Stimulated activated CD4-positive, alpha-beta T cell treated with anti-CD3 and anti-CD28 coated beads, Interleukin-1b, Interleukin-23, amount 100 ng/mL, for 24 hours (primary cell): ENCODE data around the gene DDI1.

Source experiments
- DNase-seq, 4 experiments: peaks; one replicate each; pipeline ENCODE4 v3.0.0-alpha.2; 2020; ENCODE audit warnings: low read depth in 4 of 4, low spot score in 1 of 4

The DDI1 gene

GRCh38 chr11:104036588-104036987 lies at the start of gene DDI1:
Gene DDI1, plus strand, starts transcription at chr11:104036640. Its CDS starts 183 bp downstream, at chr11:104036823.
- no peak for DNase-seq

- DNase-seq, result no peak
Observed at GRCh38 chr11:103987629-103988594, 48.5 kb upstream of the DDI1 start.

GRCh38 chr11:103988595-103988969 lies 47.9 kb upstream of the DDI1 start:
- DNase-seq, result no peak

GRCh38 chr11:103993507-103993906 lies 42.9 kb upstream of the DDI1 start:
- DNase-seq, result no peak

- DNase-seq, result no peak
Observed at GRCh38 chr11:103994094-103994493, 42.3 kb upstream of the DDI1 start.

DNA sequence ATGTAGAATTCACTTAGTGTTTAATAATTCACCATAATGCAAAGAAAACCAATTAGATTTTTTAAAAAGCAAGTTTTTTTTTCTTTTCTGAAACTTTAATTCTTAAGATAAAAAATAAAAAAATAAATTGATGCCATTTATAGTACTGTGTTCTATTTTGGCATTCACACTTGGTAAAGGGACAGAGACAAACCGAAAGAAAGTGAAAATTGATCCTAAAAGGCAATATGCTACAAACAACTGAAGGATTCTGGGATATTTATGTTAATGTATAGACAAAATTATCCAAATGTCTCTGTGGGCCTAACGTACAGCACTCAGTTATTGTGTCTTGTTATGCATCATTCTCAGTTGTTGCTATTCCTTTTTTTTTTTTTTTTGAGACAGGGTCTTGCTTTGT lies 41.9 kb upstream of the DDI1 start:
- DNase-seq, result no peak

- no peak for DNase-seq
Observed at GRCh38 chr11:103995896-103996295, 40.5 kb upstream of the DDI1 start.

DNA sequence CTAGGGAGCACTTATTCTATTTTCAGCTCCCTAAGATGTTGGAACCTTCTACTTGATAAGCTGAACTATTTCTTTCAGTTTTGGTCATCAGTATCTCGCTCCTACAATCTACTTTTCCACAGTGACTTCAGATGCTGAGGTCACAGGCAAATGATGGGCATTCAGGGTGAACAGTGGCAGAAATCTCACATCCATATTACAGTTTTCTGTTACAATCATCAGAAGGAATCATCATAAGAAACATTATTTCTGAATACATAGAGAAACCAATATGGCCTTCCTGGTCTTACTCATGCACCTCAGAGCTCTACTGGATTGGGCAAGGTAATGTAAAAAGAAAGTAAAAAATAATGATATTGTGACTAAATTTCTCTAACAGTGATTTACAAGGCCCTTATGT lies 39.4 kb upstream of the DDI1 start:
- no peak for DNase-seq

DNA sequence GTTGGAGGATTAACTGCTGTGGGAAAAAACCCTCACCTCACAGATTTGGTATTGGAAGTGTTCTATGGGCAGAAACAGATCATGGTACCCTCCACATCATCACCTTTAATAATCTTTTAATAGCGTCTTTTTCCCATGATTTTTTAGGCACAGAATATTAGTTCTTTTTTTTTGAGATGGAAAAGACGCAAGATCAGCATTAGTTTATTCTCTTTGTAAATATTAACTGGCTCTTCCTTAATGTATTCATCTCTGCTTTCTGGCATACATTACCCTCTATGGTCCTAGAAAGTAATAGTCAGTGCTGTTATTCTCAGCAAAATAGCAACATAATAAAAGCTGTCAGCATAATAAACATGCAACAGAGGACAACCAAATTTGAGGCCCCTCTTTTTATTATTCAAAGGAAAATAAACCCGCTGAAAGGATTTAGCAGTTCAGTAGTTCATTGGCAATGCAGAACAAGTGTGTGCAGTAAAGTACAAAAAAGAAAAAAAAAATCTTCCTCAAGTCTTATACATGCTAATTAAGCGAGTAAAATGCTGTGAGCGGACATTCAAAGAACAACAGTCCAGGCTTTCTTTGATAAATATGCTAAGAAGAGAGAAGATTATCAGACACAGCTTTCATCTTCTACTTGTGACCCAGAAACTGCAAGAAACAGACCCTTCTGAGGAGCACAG lies 37.5 kb upstream of the DDI1 start:
- DNase-seq, result no peak

DNA sequence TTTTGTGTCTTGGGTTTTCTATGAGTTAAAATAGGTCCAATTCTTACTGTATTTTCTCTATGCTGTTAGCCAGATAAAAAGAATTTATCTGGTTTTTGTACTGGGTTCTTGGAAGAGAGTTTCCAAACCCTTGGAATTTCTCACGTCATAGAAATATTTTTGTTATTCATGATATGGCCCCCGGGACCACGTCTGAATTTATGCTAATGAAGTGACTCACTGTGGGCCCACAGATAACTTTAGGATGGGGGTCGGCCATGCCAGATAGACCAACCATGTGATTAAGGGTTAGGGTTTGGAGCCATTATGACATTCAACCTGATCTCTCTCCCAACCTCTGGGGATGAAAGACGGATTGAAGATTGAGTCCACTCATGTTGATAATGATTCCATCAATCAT lies 35.6 kb upstream of the DDI1 start:
- no peak for DNase-seq

- no peak for DNase-seq
Observed at GRCh38 chr11:104001561-104002056, 34.8 kb upstream of the DDI1 start.

DNA sequence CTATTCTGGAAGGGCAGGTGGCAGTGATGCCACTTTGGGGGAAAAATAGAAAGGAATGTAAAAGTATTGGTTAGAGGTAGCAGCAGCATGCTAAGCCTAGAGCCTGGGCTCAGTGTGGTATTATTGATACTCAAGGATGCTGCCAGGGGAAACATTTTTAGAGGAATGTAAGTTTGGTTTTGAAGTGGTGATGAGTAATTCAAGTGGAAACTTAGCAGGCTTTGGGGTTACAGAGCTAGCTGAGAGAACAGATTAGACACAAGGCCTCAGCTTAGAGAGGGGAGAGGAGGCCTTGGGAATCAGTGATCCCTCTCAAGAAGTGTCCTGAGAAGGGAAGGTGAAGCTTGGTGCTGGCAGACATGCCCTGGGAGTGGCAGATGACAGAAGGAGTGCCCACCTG lies 32.9 kb upstream of the DDI1 start:
- no peak for DNase-seq

GRCh38 chr11:104005234-104005855 lies 31.1 kb upstream of the DDI1 start:
- no peak for DNase-seq

DNA sequence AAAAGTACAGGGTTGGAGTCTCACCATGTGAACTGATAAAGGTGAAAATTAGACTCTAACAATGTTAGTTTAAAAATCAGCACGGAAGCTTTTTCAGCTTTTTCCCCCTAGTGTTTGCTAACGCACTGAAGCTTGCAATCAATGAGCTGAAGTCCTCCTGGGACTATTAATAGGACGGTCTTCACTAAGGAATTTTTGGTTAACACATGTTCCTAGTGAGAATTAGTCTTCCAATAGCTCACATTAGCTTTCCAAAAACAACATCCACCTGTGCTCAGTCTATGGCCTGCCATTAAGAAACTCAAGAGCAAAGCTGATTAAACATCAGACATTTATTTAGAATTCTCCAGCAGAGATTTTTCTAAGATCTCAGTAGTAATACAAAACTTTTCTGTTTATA lies 26.7 kb upstream of the DDI1 start:
- DNase-seq, result no peak

DNA sequence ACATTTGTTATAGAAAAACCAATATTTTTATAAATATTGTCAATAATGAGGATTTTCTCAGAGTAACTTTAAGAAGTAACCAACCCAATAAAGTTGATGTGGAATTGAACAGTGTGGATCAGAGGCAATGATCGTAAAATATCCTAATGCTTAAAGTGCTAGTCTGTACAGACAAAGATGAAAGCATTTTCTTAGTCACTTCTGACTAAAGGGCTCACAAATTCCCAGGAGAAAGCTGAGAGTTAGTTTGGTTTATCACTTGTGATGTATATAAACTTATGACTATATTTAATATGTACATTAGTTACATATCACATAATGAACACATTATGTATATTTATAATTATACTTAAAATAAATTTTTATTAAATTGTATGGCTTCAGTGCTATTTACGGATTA lies 25.4 kb upstream of the DDI1 start:
- DNase-seq, result no peak

GRCh38 chr11:104015649-104016415 lies 20.6 kb upstream of the DDI1 start:
- no peak for DNase-seq

- no peak for DNase-seq
Observed at GRCh38 chr11:104024572-104024971, 11.9 kb upstream of the DDI1 start.

- no peak for DNase-seq
Observed at GRCh38 chr11:104028476-104029263, 7.8 kb upstream of the DDI1 start.

DNA sequence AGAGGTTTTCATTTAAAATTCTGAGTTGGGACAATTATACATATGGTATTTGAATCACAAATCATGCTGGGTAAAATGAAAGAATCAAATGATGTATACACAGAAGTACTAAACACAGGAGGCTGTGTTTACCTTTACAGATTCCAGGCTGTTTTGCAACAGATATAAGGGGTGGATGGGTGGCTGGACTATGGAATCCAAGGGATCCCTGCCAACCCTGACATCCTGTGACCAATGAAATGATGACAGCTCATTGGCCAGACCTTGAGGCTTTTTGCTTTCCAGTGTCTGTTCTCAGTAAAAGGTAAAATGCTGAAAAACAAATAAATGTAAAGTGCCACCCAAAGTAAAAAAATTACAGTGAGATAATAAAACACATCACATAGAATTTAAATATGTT lies 3.3 kb upstream of the DDI1 start:
- no peak for DNase-seq

DNA sequence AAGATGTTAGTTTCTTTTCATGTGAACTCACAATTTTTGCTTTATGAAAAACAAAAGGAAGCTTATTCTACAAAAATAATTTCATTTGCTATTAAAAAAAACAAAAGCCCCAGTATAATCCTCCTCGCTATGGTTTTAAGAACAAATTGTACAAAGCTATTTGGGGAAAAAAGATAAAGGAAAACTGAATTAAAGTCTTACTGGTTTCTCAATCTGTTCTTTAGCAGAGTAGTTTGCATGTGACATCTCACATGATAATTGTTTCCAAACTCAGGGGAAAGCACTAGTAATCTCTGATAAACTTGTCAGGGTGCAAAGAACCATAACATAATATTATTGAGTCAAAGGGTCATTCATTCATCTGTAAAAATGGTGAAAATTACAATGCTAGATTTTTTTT lies 2.9 kb upstream of the DDI1 start:
- no peak for DNase-seq
